Measurements from ENCODE around the gene OR11H12.
"Not testable (repeated sequence)": the region's sequence is repeated elsewhere in the genome, so short reads cannot be mapped to it uniquely, and the experiment has no call there.

The OR11H12 gene

GRCh38 chr14:18600817-18601216 lies at the start of gene OR11H12:
OR11H12 (plus strand) TSS chr14:18601117; CDS start chr14:18601117, 0 bp downstream.
- H3K27me3 Mint-ChIP-seq; H3K9me3 Mint-ChIP-seq; H3K4me3 Mint-ChIP-seq; H3K4me1 Mint-ChIP-seq (ENCODE audit: low read depth); H3K36me3 Mint-ChIP-seq (ENCODE audit: low read depth); H3K27ac Mint-ChIP-seq: not testable (repeated sequence)

GRCh38 chr14:18582908-18583307 lies 18.0 kb upstream of the OR11H12 start:
- not testable (repeated sequence) for H3K9me3 Mint-ChIP-seq; H3K4me1 Mint-ChIP-seq (ENCODE audit: low read depth); H3K36me3 Mint-ChIP-seq (ENCODE audit: low read depth); H3K4me3 Mint-ChIP-seq; H3K27ac Mint-ChIP-seq; H3K27me3 Mint-ChIP-seq

GRCh38 chr14:18626610-18627213 lies 25.8 kb downstream of the OR11H12 start:
- H3K4me1 Mint-ChIP-seq (ENCODE audit: low read depth); H3K9me3 Mint-ChIP-seq; H3K27ac Mint-ChIP-seq; H3K36me3 Mint-ChIP-seq (ENCODE audit: low read depth); H3K27me3 Mint-ChIP-seq; H3K4me3 Mint-ChIP-seq: not testable (repeated sequence)

- H3K9me3 Mint-ChIP-seq; H3K4me3 Mint-ChIP-seq; H3K36me3 Mint-ChIP-seq (ENCODE audit: low read depth); H3K4me1 Mint-ChIP-seq (ENCODE audit: low read depth); H3K27ac Mint-ChIP-seq; H3K27me3 Mint-ChIP-seq: not testable (repeated sequence)
Observed at GRCh38 chr14:18636066-18636465, 35.1 kb downstream of the OR11H12 start.

- not testable (repeated sequence) for H3K4me3 Mint-ChIP-seq; H3K36me3 Mint-ChIP-seq (ENCODE audit: low read depth); H3K4me1 Mint-ChIP-seq (ENCODE audit: low read depth); H3K27ac Mint-ChIP-seq; H3K9me3 Mint-ChIP-seq; H3K27me3 Mint-ChIP-seq
Observed at GRCh38 chr14:18638032-18638431, 37.1 kb downstream of the OR11H12 start.

- H3K27me3 Mint-ChIP-seq; H3K27ac Mint-ChIP-seq; H3K36me3 Mint-ChIP-seq (ENCODE audit: low read depth); H3K9me3 Mint-ChIP-seq; H3K4me3 Mint-ChIP-seq; H3K4me1 Mint-ChIP-seq (ENCODE audit: low read depth): not testable (repeated sequence)
Observed at GRCh38 chr14:18638785-18639184, 37.9 kb downstream of the OR11H12 start.

- H3K27ac Mint-ChIP-seq; H3K4me1 Mint-ChIP-seq (ENCODE audit: low read depth); H3K27me3 Mint-ChIP-seq; H3K36me3 Mint-ChIP-seq (ENCODE audit: low read depth); H3K4me3 Mint-ChIP-seq; H3K9me3 Mint-ChIP-seq: not testable (repeated sequence)
Observed at GRCh38 chr14:18646075-18646730, 45.3 kb downstream of the OR11H12 start.

Measured in stimulated activated naive CD8-positive, alpha-beta T cell treated with anti-CD3 and anti-CD28 coated beads, Interleukin-15, Interleukin-2, amounts not matched to agents 100 ng/mL and 50 ng/mL, for 24 hours (primary cell).